ENCODE measurements around the gene PRDM16.

The PRDM16 gene

DNA sequence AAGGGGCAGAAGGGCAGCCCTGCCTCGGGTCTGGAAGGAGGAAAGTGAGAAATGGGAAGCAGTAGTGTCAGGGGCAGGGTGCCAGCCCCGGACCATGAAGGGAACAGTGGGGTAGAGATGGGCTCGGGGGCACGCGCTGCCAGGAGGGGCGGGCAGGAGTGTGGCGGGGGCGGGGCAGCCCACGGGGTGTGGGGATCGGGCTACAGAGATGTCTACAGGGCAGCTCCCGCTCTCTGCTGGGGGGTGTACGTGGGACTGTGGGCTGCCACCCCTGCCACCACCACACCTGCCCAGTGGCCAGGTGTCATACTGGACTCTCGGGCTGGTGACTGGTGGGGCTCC is 392.9 kb downstream of the PRDM16 start:
- no peak for DNase-seq

DNA sequence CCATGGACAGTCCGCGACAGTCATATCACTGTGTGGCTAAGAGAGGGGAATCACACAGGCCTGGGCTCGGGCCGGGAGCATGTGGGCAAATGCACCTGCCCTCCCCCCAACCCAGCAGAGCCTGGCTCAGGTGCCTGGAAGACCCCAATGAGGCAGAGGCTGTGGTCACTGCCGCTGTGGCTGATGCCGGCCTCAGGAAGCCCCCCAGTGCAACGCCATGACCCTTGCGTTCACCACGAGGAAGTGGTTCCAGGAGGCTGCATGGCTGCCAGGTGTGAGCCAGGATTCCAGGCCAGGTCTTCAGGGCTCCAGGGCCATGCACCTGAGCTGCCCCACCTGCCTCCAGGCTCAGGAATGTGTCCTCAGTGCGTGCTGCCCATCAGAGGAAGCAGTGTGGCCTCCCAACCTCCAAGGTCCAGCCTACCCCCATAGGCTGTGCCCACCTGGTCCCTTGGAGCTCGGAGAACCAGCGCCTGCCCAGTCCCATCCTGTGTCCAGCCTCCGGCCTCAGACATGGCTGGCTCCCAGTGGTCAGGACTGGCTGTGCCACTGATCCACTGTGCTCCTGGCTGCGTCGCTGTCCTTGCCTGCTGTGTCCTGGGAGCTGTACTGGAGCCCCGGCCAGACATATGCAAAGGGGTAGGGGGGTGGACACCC is 393.5 kb downstream of the PRDM16 start:
- no peak for DNase-seq

DNA sequence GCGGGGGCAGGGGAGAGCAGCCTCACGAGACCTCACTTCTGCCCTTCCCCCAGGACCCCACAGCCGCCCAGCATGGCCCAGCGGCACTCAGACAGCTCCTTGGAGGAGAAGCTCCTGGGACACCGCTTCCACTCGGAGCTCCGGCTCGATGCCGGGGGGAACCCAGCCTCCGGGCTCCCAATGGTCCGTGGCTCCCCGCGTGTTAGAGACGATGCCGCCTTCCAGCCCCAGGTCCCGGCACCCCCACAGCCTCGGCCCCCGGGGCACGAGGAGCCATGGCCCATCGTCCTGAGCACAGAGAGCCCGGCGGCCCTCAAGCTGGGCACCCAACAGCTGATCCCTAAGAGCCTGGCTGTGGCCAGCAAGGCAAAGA is 394.0 kb downstream of the PRDM16 start:
- no peak for DNase-seq

DNA sequence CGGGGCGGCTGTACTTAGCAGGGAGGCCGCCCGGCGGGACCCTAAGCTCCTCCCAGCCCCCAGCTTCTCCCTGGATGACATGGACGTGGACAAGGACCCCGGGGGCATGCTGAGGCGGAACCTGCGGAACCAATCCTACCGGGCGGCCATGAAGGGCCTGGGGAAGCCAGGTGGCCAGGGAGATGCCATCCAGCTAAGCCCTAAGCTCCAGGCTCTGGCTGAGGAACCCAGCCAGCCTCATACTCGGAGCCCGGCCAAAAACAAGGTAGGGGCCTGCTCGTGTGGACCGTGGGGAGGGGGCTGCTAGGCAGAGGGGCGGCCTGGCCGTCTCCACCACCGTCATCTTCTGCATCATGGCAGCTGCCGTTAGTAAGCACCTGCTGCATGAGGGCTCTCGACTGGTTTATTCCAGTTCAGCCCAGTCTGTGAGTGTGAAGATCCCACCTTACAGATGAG is 394.4 kb downstream of the PRDM16 start:
- no peak for DNase-seq

DNA sequence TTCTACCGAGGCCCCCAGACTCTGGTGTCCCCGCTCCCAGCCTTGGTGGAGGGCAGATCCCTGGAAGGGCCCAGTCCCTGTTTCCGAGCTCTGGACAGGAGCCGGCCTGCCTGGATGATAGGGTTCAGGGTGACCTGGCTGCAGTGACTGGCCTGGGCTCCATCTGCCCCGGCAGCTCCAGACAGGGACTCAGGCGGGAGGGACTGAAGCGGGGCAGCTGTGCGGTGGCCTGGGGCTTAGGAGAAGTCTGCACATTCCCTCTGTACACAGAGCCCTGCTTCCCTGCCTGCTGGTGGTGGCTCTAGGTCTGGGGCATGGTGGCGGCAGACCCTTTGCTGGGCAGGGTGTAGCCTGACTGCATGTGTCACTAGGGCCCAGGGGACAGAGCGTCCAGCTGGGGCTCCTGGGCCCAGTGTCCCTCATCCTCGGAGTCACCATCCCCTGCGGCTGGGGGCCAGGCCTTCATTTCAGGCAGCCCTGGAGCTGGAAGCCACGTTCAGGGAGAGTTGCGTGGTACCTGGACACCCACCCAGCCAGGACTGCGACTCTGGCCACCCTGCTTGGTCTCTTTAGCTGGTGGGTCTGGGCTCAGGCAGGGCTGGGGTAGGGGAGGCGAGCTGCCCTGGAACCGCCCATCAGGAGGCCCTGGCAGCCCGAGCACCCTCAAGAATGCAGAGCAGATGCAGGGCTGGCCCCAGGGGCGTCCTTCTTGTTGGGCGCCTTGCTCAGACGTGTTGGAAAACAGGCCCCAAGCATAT is 395.1 kb downstream of the PRDM16 start:
- DNase-seq = no peak

DNA sequence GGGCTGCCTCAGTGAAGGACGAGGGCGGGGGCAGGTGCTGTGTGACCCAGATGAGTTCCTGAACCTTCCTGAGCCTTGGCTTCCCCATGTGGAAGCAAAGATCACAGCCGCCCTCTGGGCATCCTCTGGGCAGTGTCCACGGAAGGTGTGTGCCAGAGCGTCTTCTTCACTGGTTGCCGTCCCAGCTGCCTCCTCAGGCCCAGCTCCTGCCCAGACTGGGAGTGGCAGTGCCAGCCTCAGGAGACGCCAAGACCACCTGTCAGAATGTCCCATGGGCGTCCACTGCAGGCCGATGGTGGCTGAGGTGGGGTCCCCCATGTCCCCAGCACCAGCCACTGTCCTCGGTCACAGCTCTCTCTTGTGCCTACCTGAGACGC is 395.6 kb downstream of the PRDM16 start:
- no peak for DNase-seq

DNA sequence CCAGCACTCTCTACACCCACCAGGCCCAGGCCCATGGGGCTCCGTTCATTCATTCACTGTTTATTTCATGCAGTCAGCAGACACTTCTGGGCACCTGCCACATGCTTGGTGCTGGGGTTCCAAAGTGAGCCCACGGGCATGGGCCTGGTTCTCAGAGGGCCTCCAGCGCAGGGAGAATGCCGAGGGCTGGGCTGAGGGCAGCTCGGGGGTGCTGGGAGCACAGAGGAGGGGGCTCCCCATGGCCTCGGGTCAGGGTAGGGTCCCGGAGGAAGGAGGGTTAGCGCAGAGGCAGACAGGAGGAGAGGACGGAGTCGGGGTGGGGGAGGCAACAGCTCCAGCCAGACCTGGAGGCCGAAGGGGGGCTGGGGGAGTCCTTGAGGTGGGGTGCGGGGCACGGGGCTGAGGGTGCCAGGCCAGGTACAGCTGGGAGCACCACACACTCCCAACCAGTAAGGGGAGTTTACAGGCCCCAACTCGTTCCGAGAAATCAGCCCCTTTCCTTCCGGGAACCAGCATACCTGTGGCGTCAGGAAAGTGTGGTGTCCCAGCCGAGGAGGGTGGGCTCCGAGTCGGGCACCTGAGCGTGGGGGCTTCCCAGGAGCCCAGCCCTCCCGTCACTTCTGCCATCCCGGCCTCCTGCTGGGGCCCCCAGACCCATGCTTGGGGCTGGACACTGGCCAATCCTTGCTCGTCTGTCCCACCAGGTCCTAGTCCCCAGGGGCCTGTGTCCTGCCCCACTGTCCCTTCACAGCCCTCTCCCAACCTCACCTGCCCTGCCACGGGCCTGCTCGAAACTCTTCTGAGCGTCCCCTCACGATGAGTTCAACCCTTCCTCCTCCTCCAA is 396.3 kb downstream of the PRDM16 start:
- DNase-seq = no peak

DNA sequence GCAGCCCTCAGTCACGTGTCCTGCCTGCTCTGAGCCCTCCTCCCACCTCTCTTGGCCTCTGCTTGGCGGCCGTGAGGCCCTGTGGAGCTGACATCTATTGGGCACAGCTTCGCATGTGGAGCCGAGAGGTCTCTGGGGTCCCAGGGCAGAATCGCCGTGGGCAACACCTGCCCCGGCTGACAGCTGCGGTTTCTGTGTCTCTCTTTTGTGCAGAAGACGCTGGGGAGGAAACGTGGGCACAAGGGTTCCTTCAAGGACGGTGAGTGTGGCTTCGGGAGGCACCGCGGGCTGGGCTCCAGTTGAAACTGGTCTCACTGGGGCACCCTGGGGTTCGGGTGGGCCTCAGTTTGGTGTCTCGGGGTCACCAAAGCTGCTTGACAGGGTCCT is 396.9 kb downstream of the PRDM16 start:
- no peak for DNase-seq

DNA sequence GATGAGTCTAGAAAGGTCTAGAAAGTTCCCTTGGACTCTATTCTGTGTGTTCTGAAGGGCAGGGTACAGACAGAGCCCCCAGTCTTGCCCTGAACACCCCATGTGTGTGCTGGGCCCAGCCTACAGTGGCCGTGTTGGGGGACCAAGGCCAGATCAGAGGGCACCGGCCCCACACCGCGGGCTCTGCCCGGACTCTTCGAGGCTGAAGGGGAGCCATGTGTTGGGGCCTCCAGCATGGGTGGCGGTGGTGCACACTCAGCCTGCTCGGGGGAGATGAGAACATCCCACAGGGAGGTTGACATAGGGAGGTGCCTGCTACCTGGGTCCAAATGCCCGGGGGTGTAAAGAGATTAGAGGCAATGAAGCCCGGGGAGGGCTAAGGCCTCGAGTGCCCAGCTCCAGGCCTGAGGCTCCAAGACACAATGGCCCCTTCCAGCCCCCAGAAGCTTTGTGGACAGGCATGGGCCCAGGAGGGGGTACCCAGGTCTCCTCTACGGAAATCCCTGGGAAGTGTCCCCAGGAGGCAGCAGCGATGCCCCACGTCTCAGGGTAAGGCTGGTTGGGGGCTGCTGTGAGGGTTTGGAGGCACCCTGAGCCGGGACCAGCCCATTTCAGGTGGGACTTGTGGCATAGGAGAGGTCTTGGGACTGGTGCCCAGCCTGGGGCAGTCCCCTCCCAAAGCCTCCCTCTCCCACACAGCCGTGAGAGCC is 397.5 kb downstream of the PRDM16 start:
- DNase-seq = no peak

DNA sequence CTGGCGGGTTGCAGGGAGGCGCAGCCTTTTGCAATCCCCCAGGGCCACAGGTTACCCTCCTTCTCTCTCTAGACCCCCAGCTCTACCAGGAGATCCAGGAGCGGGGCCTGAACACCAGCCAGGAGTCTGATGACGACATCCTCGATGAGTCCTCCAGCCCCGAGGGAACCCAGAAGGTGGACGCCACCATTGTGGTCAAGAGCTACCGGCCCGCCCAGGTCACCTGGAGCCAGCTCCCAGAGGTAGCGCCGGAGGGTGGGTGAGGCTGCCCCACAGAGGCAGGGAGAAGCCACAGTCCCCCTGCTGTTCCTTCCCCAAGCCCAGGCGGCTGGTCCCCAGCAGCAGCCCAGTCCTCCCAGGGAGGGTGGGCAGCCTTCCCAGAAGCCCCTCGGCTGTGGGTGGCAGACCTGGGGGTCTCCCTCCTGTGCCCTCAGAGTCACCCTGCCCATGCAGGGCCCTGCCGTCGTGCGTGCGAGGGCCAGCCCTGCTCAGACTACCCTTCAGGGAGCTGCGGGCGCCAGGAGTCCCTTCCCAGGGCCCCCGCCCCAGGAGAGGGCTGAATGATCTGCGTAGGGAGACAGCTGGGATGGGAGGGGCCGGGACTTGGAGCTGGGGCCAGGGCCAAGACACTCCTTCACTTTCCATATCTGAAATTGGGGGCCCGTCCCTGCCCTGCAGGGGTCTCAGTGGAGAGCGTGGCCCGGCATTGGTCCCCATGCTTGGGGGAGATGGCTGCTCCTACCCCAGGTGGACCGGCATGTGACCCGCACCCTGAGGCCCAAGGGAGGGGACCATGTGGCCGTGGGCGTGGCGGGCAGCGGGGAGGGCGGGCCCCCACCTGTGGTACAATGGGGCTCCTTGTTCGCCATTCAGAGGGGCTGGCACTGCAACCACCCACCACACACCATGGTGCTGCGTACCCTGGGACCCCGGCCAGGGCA is 398.4 kb downstream of the PRDM16 start:
- no peak for DNase-seq

DNA sequence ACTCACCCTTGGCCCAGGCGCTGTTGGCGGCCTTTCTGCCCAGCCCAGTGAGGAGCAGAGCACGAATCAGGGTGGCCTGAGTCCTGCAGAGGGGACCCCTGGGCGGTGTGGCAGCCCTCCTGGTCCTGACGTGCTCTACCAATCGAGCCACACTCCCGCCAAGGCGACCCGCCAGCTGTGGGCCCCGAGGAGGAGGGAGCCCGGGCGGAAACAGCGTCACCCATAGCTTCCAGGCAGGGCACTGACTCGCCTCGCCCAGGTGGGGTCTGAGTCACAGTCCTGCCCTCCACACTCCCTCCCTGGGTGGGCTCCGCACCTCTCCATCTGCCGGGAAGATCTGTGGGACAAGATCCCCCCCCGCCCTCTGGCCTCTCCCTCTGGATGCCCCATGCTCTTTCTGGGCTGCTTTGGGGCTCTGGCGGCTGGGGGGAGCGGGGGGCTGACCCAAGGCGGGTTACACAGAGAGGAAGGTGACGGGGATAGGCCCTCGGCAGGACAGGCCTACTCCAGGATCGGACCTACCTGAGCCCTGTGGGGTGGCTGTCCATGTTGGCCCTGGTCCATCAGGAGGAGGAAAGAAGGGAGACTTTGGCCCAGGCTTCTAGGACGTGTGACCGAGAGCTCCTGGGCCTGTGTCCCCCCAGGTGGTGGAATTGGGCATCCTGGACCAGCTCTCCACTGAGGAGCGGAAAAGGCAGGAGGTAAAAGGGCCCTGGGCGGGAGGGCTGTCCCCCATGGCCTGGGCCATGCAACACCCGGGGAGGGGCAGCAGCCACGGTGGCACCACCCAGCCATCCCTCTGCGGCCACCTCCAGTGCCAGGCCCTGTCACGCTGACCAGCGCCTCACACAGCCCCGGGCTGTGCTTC is 399.5 kb downstream of the PRDM16 start:
- no peak for DNase-seq

DNA sequence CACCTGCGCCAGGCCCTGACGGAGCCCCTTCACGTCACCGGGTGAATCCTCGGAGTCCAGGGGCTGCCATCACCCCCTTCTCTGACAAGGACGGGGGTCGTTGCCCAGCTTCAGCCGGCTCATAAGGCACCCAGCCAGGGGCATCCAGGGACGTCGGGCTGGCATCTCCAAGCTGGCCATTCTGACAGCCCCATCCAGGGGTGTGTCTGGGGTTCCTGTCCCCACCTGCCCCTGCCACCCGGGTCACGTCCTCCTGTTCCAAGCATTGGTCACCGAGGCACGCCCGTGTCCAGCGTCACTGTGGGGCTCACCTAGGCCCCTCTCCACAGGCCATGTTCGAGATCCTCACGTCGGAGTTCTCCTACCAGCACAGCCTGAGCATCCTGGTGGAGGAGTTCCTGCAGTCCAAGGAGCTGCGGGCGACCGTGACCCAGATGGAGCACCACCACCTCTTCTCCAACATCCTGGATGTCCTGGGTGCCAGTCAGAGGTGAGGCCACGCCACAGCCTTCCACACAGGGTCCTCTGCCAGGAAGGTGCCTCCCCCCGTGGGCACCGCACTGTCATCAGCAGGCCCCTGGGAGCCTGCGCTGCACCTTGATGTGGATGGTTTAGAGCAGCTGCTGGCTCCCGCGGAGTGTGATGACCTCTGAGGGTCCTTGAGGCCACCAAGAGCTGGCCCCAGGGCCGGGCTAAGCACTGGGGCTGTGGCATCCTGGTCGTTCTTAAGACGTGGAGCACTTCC is 400.3 kb downstream of the PRDM16 start:
- DNase-seq = no peak

DNA sequence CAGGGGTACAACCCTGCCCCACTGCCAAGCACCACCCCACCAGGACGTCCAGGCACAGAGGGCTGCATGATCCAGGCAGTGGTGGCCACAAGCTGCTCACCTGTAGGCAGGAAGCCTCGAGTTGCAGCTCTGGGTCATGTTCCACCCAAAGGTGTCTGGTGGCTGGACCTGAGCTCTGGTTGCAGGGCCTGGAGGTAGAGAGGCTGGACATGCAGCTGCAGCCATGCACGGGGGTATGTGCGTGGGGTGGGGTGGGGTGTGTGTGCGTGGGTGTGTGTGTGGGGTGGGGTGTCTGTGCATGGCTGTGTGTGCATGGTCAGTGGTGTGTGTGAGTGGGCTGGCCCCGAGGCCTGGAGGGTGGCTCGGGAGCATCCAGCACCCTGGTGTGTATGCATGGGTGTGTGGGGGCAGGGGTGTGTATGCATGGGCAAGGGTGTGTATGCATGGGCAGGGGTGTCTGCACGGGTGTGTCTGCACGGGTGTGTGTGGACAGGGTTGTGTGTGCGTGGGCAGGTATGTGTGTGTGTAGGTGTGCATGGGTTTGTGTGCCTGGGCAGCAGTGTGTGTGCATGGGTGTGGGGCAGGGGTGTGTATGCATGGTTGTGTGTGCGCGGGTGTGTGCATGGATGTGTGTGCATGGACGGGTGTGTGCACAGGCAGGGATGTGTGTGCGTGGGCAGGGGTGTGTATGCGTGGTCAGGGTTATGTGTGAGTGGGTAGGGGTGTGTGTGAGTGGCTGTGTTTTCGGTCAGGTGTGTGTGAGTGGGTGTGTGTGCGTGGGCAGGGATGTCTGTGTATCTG is 401.0 kb downstream of the PRDM16 start:
- no peak for DNase-seq

DNA sequence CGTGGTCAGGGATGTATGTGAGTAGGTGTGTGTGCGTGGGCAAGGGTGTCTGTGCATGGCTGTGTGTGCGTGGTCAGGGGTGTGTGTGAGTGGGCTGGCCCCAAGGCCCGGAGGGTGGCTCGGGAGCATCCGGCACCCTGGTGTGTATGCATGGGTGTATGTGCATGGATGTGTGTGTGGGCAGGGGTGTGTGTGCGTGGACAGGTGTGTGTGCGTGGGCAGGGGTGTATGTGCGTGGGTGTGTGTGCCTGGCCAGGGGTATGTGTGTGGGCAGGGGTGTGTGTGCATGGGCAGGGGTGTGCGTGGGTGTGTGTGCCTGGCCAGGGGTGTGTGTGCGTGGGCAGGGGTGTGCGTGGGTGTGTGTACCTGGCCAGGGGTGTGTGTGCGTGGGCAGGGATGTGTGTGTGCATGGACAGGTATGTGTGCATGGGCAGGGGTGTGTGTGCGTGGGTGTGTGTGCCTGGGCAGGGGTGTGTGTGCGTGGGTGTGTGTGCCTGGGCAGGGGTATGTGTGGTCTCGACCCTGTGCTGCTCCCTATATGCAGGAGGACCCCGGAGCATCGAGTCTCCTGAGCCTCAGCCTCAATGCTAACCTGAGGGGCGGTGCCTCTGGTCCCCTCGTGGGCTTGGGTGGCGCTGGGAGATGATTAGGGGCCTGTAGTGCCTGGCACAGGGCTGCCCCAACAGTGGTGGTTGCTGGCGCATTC is 401.8 kb downstream of the PRDM16 start:
- DNase-seq = no peak

DNA sequence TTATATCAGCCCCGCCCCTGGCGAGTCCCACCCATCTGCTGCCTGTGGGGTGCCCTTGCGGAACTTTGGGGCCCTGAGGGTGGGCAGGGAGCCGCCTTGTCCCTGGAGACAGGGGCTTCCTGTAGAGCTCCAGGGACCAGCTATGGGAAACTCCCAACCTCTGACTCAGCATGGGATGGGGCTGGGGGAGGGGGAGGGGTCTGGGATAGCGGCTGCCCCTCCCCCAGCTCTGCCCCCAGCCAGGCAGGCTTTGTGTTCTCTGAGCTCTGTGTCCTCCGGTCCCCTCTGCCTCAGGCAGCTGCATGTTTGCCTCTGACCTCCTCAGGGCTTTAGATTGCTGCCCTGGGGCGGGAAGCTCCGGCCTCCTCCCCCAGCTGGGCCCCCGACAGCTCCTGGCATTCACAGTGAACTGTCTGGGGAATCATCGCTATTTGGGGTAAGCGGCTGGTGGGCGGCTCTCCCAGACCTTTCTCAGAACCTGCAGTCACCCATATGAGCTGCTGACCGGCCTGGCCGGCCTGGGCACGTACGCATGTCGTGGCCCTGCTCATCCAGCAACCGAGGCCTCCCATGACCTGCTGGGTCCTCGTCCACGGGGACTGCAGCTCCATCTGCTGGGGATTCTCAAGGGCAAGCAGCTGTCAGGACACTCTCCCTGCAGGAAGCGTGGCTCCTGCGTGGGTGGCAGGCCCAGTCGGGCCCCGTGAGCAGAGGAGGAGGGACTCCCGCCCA is 402.5 kb downstream of the PRDM16 start:
- DNase-seq = no peak

DNA sequence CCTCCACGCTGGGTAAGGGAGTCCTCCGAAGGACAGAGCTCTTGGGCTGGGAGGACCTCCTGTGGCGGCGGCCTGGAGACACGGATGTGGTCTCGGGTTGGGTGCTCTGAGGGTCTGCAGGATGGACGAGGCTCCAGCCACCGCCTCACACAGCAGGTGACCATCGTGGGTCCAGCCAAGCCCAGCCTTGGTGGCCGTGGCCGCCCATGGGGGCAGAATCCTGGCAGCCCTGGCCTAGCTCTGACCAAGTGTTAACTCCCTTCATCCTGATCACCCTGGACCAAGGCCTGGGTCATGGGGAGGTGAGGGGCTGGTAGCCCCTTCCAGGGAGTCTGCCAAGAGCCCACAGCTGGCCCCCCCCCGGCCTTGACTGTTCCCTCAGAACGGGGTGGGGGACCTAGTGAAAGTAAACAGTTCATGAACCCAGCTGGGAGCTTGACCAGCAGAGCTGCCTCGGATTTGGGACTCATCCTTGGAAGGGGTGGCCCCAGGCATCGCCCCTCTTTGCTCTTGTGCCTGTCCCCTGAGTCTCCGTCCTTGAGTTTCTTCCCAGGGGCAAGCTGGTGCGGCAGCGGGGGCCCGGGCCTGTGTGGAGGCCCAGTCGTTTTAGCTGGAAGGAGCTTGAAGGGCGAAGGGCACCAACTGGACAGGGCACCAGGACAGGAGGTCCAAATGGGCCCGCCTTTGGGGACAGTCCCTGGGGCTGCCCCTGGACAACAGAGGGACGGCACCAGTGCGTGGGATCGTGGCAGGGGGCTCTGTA is 403.3 kb downstream of the PRDM16 start:
- DNase-seq = no peak

DNA sequence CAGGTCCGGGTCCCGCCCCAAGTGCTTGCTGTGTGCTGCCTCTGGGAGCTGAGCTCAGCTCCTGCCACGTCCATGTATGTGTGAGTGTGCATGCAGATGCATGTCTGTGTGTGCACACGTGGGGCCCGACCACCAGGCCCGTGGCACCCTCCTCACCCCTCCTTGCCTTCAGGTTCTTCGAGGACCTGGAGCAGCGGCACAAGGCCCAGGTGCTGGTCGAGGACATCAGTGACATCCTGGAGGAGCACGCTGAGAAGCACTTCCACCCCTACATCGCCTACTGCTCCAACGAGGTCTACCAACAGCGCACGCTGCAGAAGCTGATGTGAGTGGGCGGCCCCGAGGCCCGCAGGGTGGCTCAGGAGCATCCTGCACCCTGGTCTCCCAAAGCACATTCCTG is 403.9 kb downstream of the PRDM16 start:
- no peak for DNase-seq

Measured in NCI-H524 (cell line).